ENCODE measurements around the gene PSMA4.

PSMA4 gene

DNA sequence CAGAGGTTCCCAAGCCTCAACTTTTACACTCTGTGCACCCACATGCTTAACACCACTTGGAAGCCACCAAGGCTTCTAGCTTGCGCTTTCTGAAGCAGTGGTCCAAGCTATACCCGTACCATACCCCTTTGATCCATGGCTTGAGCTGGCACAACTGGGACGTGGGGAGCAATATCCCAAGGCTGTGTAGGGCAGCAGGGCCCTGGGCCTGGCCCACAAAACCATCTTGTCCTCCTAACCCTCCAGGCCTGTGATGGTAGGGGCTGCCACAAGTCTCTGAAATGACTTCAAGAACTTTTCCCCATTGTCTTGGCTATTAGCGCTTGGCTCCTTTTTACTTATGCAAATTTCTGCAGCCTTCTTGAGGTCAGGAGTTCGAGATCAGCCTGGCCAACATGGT, 16.0 kb upstream of the PSMA4 start (continued):
- TF ChIP-seq, protein P1, sequence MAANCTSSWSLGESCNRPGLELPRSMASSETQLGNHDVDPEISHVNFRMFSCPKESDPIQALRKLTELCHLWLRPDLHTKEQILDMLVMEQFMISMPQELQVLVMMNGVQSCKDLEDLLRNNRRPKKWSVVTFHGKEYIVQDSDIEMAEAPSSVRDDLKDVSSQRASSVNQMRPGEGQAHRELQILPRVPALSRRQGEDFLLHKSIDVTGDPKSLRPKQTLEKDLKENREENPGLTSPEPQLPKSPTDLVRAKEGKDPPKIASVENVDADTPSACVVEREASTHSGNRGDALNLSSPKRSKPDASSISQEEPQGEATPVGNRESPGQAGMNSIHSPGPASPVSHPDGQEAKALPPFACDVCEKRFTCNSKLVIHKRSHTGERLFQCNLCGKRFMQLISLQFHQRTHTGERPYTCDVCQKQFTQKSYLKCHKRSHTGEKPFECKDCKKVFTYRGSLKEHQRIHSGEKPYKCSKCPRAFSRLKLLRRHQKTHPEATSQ (tag by site-specific recombination; IDR thresholded peaks at IDR 0.05) = no peak
- TF ChIP-seq ZNF571 (tag by site-specific recombination; IDR thresholded peaks at IDR 0.05) = no peak
- TF ChIP-seq ZNF510 (tag by site-specific recombination; IDR thresholded peaks at IDR 0.05; ENCODE audit: insufficient replicate concordance) = no peak

DNA sequence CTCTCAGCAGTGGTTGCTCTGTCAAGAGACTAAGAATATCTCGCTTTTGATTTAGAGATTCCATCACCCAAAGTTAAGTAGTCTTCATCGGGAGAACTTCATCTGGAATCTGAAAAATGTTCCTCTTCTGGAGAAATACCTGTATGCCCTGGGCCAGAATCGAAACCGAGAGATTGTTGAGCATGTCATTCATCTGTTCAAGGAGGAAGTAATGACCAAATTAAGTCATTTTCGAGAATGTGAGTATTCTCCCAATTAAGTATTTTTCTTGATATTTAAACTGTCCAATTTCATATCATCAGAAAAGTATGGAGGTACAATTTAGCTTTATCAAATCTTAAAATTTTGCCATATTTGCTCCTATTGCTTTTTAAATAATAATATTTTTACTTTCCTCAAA, 12.9 kb upstream of the PSMA4 start:
- CTCF ChIA-PET = no interaction called here
- Histone ChIP-seq H3K36me3 (ENCODE audit: control insufficient read depth in 2 of 2, insufficient read depth in 1 of 2, low read length in 2 of 2) (peaks cover 5 to 9% of the 10 kb centered on the region in 2 experiments), H3K4me1 (ENCODE audit: control insufficient read depth, insufficient read depth, low read length) (no peaks in the 10 kb centered on the region), H3K27ac (ENCODE audit: extremely low read depth, low read depth, low read length) (no peak overlapping the region), H3K4me3 (ENCODE audit: low read depth, low read length) (no peak overlapping the region), H3K9me3 (ENCODE audit: control insufficient read depth, insufficient read depth, low read depth, low read length) (no peaks in the 10 kb centered on the region)
- POLR2A ChIA-PET = no interaction called here
- TF ChIP-seq ZNF24 (tag by site-specific recombination; IDR thresholded peaks at IDR 0.05) (no peak), EGR2 (tag by site-specific recombination; IDR thresholded peaks at IDR 0.05; ENCODE audit: low read depth) (no peak), ZNF621 (tag by site-specific recombination; IDR thresholded peaks at IDR 0.05) (no peak), ZNF16 (tag by site-specific recombination; IDR thresholded peaks at IDR 0.05; ENCODE audit: low read depth) (no peak), ZBTB7A (tag by site-specific recombination; IDR thresholded peaks at IDR 0.05; ENCODE audit: low read depth) (no peak), ZBTB1 (tag by site-specific recombination; IDR thresholded peaks at IDR 0.05) (no peak), ZNF555 (tag by site-specific recombination; conservative IDR thresholded peaks at IDR 0.05) (no peak), OVOL3 (tag by site-specific recombination; IDR thresholded peaks at IDR 0.05) (no peak), ZNF48 (tag by site-specific recombination; IDR thresholded peaks at IDR 0.05) (no peak)
- TF ChIP-seq, protein P2, sequence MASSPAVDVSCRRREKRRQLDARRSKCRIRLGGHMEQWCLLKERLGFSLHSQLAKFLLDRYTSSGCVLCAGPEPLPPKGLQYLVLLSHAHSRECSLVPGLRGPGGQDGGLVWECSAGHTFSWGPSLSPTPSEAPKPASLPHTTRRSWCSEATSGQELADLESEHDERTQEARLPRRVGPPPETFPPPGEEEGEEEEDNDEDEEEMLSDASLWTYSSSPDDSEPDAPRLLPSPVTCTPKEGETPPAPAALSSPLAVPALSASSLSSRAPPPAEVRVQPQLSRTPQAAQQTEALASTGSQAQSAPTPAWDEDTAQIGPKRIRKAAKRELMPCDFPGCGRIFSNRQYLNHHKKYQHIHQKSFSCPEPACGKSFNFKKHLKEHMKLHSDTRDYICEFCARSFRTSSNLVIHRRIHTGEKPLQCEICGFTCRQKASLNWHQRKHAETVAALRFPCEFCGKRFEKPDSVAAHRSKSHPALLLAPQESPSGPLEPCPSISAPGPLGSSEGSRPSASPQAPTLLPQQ (tag by site-specific recombination; IDR thresholded peaks at IDR 0.05) = no peak

DNA sequence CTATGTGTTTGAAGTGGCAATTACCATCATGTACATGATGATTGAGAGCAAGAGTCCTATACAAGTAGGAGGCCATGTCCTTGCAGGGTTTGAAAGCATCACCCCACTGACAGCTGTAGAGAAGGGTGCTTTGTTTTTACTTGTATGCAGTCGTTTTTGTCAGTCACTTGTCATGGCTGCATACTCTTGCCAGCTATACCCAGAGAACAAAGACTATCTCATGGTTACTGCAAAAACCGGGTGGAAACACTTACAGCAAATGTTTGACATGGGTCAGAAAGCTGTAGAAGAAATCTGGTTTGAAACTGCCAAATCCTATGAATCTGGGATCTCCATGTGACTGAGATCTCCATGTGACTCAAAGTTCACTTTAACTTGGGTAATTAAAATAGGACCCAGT, 6.9 kb upstream of the PSMA4 start:
- Histone ChIP-seq H3K4me3 (ENCODE audit: low read depth, low read length) (no peak overlapping the region), H3K36me3 (ENCODE audit: control insufficient read depth in 2 of 2, insufficient read depth in 1 of 2, low read length in 2 of 2) (peaks cover 3 to 9% of the 10 kb centered on the region in 2 experiments; a peak in 2 of 3 replicates), H3K27ac (ENCODE audit: extremely low read depth, low read depth, low read length) (no peak overlapping the region), H3K9me3 (ENCODE audit: control insufficient read depth, insufficient read depth, low read depth, low read length) (no peaks in the 10 kb centered on the region), H3K4me1 (ENCODE audit: control insufficient read depth, insufficient read depth, low read length) (no peaks in the 10 kb centered on the region)
- ChIA-PET POLR2A (no interaction called here), CTCF (interaction anchor here (0.6 kb wide), 1 partner anchor 207 kb away, joined by 3 read pairs; no protein-coding TSS in a partner anchor)
- TF ChIP-seq, protein P3, sequence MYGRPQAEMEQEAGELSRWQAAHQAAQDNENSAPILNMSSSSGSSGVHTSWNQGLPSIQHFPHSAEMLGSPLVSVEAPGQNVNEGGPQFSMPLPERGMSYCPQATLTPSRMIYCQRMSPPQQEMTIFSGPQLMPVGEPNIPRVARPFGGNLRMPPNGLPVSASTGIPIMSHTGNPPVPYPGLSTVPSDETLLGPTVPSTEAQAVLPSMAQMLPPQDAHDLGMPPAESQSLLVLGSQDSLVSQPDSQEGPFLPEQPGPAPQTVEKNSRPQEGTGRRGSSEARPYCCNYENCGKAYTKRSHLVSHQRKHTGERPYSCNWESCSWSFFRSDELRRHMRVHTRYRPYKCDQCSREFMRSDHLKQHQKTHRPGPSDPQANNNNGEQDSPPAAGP (tag by site-specific recombination; IDR thresholded peaks at IDR 0.05) = no peak
- TF ChIP-seq YY1 (tag by site-specific recombination; IDR thresholded peaks at IDR 0.05) = no peak
- TF ChIP-seq ZNF2 (tag by site-specific recombination; IDR thresholded peaks at IDR 0.05) = no peak
- TF ChIP-seq, protein P4, sequence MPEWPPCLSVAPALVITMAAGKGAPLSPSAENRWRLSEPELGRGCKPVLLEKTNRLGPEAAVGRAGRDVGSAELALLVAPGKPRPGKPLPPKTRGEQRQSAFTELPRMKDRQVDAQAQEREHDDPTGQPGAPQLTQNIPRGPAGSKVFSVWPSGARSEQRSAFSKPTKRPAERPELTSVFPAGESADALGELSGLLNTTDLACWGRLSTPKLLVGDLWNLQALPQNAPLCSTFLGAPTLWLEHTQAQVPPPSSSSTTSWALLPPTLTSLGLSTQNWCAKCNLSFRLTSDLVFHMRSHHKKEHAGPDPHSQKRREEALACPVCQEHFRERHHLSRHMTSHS (tag by site-specific recombination; IDR thresholded peaks at IDR 0.05) = no peak
- TF ChIP-seq ZNF561 (tag by site-specific recombination; IDR thresholded peaks at IDR 0.05; ENCODE audit: borderline replicate concordance) = no peak
- TF ChIP-seq ZNF214 (tag by site-specific recombination; IDR thresholded peaks at IDR 0.05; ENCODE audit: borderline replicate concordance) = no peak
- TF ChIP-seq, protein P5, sequence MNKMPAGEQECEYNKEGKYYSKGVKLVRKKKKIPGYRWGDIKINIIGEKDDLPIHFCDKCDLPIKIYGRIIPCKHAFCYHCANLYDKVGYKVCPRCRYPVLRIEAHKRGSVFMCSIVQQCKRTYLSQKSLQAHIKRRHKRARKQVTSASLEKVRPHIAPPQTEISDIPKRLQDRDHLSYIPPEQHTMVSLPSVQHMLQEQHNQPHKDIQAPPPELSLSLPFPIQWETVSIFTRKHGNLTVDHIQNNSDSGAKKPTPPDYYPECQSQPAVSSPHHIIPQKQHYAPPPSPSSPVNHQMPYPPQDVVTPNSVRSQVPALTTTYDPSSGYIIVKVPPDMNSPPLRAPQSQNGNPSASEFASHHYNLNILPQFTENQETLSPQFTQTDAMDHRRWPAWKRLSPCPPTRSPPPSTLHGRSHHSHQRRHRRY (tag by site-specific recombination; IDR thresholded peaks at IDR 0.05) = no peak
- no peak for TF ChIP-seq ZNF426 (tag by site-specific recombination; IDR thresholded peaks at IDR 0.05)
- no peak for TF ChIP-seq ZNF211 (tag by site-specific recombination; IDR thresholded peaks at IDR 0.05; ENCODE audit: low read depth)
- TF ChIP-seq, protein P2 (tag by site-specific recombination; IDR thresholded peaks at IDR 0.05) = no peak
- no peak for TF ChIP-seq KLF16 (tag by site-specific recombination; IDR thresholded peaks at IDR 0.05)
- no peak for TF ChIP-seq ZNF112 (tag by site-specific recombination; IDR thresholded peaks at IDR 0.05)
- TF ChIP-seq MEIS1 (CRISPR knock-in tag; IDR thresholded peaks at IDR 0.05; ENCODE audit: borderline replicate concordance) = no peak
- TF ChIP-seq GLI4 (tag by site-specific recombination; IDR thresholded peaks at IDR 0.05) = no peak
- no peak for TF ChIP-seq SP2 (tag by site-specific recombination; IDR thresholded peaks at IDR 0.05)
- no peak for TF ChIP-seq ZNF830 (tag by site-specific recombination; IDR thresholded peaks at IDR 0.05; ENCODE audit: low read depth)

Measured in HEK293 (cell line).